ENCODE measurements around the gene SLC26A8. TPM values are rescaled to one million over a fixed set of nuclear protein-coding genes. Genes with fewer than 3 reads are reported as not detected.

SLC26A8 gene
- total RNA-seq: not detected in 2 replicates

GRCh38 chr6:36023996-36024795 lies at the start of gene SLC26A8:
TSS of gene SLC26A8 (minus strand) at chr6:36024641. CDS start at chr6:36019707, 4,934 bp downstream.
- intact Hi-C loops (cut with micrococcal nuclease): no loop called here

- intact Hi-C loops (cut with micrococcal nuclease): no loop called here
These were observed 49.1 kb upstream of the SLC26A8 start for GRCh38 chr6:36073587-36073986.

DNA sequence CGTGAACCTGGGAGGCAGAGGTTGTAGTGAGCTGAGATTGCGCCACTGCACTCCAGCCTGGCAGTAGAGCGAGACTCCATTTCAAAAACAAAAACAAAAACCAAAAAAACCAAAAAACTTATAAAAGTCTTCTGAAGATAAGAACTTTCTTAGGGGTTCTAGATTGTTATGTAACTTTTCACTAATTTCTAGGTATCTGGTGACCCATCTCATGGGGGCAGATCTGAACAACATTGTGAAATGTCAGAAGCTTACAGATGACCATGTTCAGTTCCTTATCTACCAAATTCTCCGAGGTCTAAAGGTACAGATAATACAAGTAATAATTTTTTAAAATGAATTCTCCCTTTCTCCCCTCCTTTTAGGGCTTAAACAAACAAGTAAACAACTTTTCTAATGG lies 48.2 kb upstream of the SLC26A8 start:
- intact Hi-C loops (cut with micrococcal nuclease): no loop called here

GRCh38 chr6:36071714-36072113 lies 47.3 kb upstream of the SLC26A8 start:
- intact Hi-C loops (cut with micrococcal nuclease): no loop called here

- intact Hi-C loops (cut with micrococcal nuclease): no loop called here
These were observed 46.8 kb upstream of the SLC26A8 start for GRCh38 chr6:36071281-36071680.

GRCh38 chr6:36070252-36070651 lies 45.8 kb upstream of the SLC26A8 start:
- intact Hi-C loops (cut with micrococcal nuclease): no loop called here

- intact Hi-C loops (cut with micrococcal nuclease): no loop called here
These were observed 45.1 kb upstream of the SLC26A8 start for GRCh38 chr6:36069573-36069972.

- intact Hi-C loops (cut with micrococcal nuclease): no loop called here
These were observed 44.1 kb upstream of the SLC26A8 start for GRCh38 chr6:36068586-36068985.

GRCh38 chr6:36068012-36068392 lies 43.6 kb upstream of the SLC26A8 start:
- intact Hi-C loops (cut with micrococcal nuclease): no loop called here

- intact Hi-C loops (cut with micrococcal nuclease): no loop called here
These were observed 43.1 kb upstream of the SLC26A8 start for GRCh38 chr6:36067374-36068011.

DNA sequence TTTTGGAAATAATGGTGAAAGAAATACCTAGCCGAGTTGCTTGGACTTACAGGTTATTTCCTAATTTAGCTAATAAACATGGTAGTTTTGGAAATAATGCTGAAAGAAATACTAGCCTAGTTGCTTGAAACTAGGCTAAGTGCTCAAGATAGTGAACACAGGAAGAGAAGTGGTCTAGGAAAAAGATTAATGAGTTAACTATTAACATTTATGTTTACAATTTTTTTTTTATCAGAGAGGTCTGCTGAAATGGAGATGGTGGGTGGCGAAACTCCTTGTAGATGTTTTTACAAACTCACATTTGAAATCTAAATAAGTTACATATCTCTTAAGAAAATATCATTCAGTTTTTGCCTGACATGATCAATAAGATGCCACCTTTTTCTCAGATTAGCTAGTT lies 42.4 kb upstream of the SLC26A8 start:
- intact Hi-C loops (cut with micrococcal nuclease): no loop called here

GRCh38 chr6:36065916-36066315 lies 41.5 kb upstream of the SLC26A8 start:
- intact Hi-C loops (cut with micrococcal nuclease): no loop called here

DNA sequence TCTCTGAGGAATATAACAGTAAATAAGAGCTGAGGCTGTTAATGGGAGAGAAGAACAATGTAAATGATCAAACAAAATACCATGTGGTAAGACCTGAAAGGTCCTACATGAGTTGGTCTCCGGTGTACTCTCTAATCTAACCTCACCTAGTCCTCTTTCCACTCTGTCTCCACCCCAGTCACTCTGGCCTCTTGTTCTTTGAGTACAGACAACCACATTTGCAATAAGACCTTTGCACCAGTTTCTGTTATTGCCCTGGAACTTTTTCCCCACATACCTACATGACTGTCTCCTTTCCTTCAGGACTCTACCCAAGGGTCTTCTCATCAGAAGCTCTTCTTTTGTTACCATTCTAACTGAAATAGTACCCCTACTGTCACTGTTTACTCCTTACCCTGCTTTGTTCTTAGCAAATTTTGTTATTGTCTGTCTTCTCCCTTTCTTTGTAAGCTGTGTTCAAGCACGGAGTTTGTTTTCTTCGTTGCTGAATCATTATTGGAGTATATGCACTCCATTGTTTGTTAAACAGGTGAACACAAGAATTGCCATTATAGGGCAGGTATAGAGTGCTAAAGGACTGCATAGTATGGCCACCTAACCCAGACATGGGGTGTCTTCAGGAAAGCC lies 40.4 kb upstream of the SLC26A8 start:
- intact Hi-C loops (cut with micrococcal nuclease): no loop called here

DNA sequence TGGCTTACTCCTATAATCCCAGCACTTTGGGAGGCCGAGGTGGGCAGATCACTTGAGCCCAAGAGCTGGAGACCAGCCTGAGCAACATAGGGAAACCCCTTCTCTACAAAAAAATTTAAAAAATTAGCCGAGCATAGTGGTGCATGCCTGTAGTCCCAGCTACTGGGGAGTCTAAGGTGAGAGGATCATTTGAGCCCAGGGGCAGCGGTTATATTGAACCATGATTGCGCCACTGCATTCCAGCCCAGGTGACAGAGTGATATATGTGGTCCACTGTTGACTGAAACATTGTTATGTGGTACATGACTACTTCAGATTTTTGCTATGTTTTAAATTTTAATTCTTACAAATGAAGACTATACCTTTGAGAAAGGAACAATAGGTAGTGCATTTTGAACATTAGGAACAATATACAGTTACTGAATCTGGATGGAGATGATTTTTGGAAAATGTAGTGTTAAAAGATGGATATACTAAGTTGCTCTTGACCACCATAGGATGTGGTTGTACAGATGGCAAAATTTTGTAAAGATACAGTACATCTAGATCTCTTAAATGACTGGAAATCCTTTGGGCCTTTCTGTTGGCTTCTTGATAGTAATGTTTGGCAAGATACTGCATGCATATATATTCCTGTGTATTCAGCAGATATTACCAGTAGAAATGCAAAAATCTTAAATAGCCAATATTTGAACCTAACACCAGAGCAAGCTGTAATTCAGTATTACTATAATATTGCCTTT lies 39.0 kb upstream of the SLC26A8 start:
- intact Hi-C loops (cut with micrococcal nuclease): no loop called here

- intact Hi-C loops (cut with micrococcal nuclease): no loop called here
These were observed 37.8 kb upstream of the SLC26A8 start for GRCh38 chr6:36062247-36062646.

- intact Hi-C loops (cut with micrococcal nuclease): no loop called here
These were observed 36.8 kb upstream of the SLC26A8 start for GRCh38 chr6:36061236-36061635.

- intact Hi-C loops (cut with micrococcal nuclease): no loop called here
These were observed 31.7 kb upstream of the SLC26A8 start for GRCh38 chr6:36056178-36056577.

GRCh38 chr6:36054956-36055355 lies 30.5 kb upstream of the SLC26A8 start:
- intact Hi-C loops (cut with micrococcal nuclease): no loop called here

- intact Hi-C loops (cut with micrococcal nuclease): no loop called here
These were observed 30.0 kb upstream of the SLC26A8 start for GRCh38 chr6:36054415-36054814.

DNA sequence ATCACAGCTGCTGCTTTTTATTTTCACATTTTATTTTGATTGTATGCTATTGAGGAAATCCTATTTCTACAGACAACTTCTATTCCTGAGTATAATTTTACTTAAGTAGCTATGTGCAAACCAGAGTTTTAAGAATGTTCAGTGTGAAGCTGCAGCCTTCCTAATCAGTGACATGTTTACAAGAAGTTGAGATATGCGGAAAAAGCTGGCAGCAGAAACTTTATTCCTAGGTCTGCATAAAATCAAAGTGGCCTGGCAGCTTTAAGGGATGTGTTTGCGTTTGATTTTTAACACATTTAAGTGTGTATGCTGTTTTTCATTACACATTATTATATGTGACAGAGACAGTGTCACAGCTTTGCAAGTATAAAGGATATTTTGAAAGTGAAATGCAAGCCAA lies 29.4 kb upstream of the SLC26A8 start:
- intact Hi-C loops (cut with micrococcal nuclease): no loop called here

DNA sequence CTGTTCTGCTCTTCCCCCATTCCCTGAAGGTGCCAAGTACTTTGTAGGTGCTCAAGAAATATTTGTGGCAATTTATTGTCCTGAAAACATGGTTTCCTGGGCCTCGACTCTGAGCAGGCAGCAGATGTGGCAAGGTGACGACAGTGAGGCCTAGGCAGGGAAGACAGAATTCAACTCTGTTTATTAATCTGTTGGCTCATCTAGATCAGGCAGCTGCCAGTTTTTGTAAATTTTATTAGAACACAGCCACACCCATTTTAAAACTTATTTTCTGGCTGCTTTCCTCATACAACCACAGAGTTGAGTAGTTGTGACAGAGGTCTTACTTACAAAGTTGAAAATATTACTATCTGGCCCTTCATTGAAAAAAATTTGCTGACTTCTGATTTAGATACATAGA lies 27.7 kb upstream of the SLC26A8 start:
- intact Hi-C loops (cut with micrococcal nuclease): no loop called here
